HepG2 (cell line): Measurements from ENCODE around the gene SERPINF2. TPM values are rescaled to one million over a fixed set of nuclear protein-coding genes. Genes with fewer than 3 reads are reported as not detected.
A peak's percentile ranks its signal among the peaks of the same experiment; 100 is the strongest.

Source experiments
- ATF4 ChIP-seq, 2 experiments: fragments of 450-650 bp in 1 of 2; sonication (generic) in 1 of 2; formaldehyde crosslinking; IDR thresholded peaks; 2 replicates each; pipeline versions ENCODE4 v1.5.0 to v1.8.0; 2020 to 2022; ENCODE audit warnings: mild to moderate bottlenecking in 1 of 2, missing genetic modification reagents in 1 of 2
- CBX1 ChIP-seq: IDR thresholded peaks from one replicate; pipeline ENCODE4 v1.6.1; 2016; ENCODE audit warnings: antibody characterized with exemption, low read depth
- CTCF ChIP-seq: sonication (generic); formaldehyde crosslinking; IDR thresholded peaks from 2 replicates; pipeline ENCODE4 v1.5.0; 2020; ENCODE audit warnings: mild to moderate bottlenecking, missing genetic modification reagents, moderate library complexity
- FOXO1 ChIP-seq: sonication (generic); formaldehyde crosslinking; IDR thresholded peaks from 2 replicates; pipeline ENCODE4 v1.4.0; 2020; ENCODE audit warnings: missing genetic modification reagents
- GABPA ChIP-seq, 2 experiments: IDR thresholded peaks; 2 replicates each; pipeline ENCODE4 v1.6.1; 2011 to 2016; ENCODE audit warnings: low read depth in 2 of 2, low read length in 1 of 2, missing biosample characterization in 1 of 2, missing genetic modification characterization in 1 of 2
- HNRNPH1 ChIP-seq: fragments of 200-400 bp; formaldehyde crosslinking; optimal IDR thresholded peaks from 2 replicates; pipeline ENCODE3; 2017; ENCODE audit warnings: mild to moderate bottlenecking, low read depth, low read length
- IKZF5 ChIP-seq: IDR thresholded peaks from 2 replicates; pipeline ENCODE4 v1.6.1; 2018; ENCODE audit warnings: missing genetic modification reagents, mild to moderate bottlenecking, missing compliant biosample characterization
- KDM5B ChIP-seq: sonication (generic); formaldehyde crosslinking; IDR thresholded peaks from 2 replicates; pipeline ENCODE4 v1.4.0; 2020; ENCODE audit warnings: missing genetic modification reagents, mild to moderate bottlenecking, borderline replicate concordance
- KMT2B ChIP-seq: IDR thresholded peaks from 2 replicates; pipeline ENCODE4 v1.6.1; 2016; ENCODE audit warnings: missing genetic modification reagents, missing compliant biosample characterization
- MXD3 ChIP-seq: IDR thresholded peaks from 2 replicates; pipeline ENCODE4 v1.6.1; 2016; ENCODE audit warnings: mild to moderate bottlenecking, missing biosample characterization, missing genetic modification reagents
- MXD4 ChIP-seq: IDR thresholded peaks from 2 replicates; pipeline ENCODE4 v1.6.1; 2016; ENCODE audit warnings: mild to moderate bottlenecking, missing biosample characterization, missing genetic modification reagents
- RORA ChIP-seq: sonication (generic); formaldehyde crosslinking; IDR thresholded peaks from 2 replicates; pipeline ENCODE4 v1.5.0; 2020; ENCODE audit warnings: mild to moderate bottlenecking, missing genetic modification reagents, moderate library complexity
- SP1 ChIP-seq, 2 experiments: fragments of 450-650 bp in 1 of 2; sonication (generic) in 1 of 2; formaldehyde crosslinking in 1 of 2; IDR thresholded peaks; 2 replicates each; pipeline versions ENCODE4 v1.4.0 to v1.6.1; 2016 to 2020; ENCODE audit warnings: missing genetic modification reagents in 1 of 2
- SP2 ChIP-seq: sonication (generic); formaldehyde crosslinking; IDR thresholded peaks from 2 replicates; pipeline ENCODE4 v1.5.1; 2020; ENCODE audit warnings: mild to moderate bottlenecking, missing genetic modification reagents
- THAP8 ChIP-seq: sonication (generic); formaldehyde crosslinking; IDR thresholded peaks from 2 replicates; pipeline ENCODE4 v1.5.1; 2020; ENCODE audit warnings: missing genetic modification reagents, mild to moderate bottlenecking, borderline replicate concordance
- ZNF296 ChIP-seq: sonication (generic); formaldehyde crosslinking; conservative IDR thresholded peaks from 2 replicates; pipeline ENCODE4 v1.5.0; 2020; ENCODE audit warnings: mild to moderate bottlenecking, missing genetic modification reagents
- ZNF382 ChIP-seq: sonication (generic); formaldehyde crosslinking; IDR thresholded peaks from 2 replicates; pipeline ENCODE4 v1.5.0; 2020; ENCODE audit warnings: missing genetic modification reagents, mild to moderate bottlenecking, borderline replicate concordance
- ZNF687 ChIP-seq: sonication (generic); formaldehyde crosslinking; IDR thresholded peaks from 2 replicates; pipeline ENCODE4 v1.5.1; 2020; ENCODE audit warnings: mild to moderate bottlenecking, missing genetic modification reagents, moderate library complexity
- ZNF766 ChIP-seq: sonication (generic); formaldehyde crosslinking; IDR thresholded peaks from 2 replicates; pipeline ENCODE4 v1.5.0; 2020; ENCODE audit warnings: missing genetic modification reagents, borderline replicate concordance
- polyA plus RNA-seq, 8 experiments: library from polyadenylated mRNA; depleted of rRNA in 3 of 8; stranded (reverse) in 7 of 8; unstranded in 1 of 8; fragments of >200 nt; fragmentation: Illumina TruSeq in 4 of 8; extraction: Trizol in 4 of 8; gene quantifications; 2 replicates each; pipeline versions ENCODE4 v1.2.1 to v1.2.3, GENCODE V29; 2011 to 2016; ENCODE audit warnings: low read depth in 4 of 8, missing spikeins in 1 of 8, mixed read lengths in 1 of 8; ENCODE audit not compliant: insufficient read depth in 1 of 8
- total RNA-seq, 5 experiments: library from RNA; depleted of rRNA; stranded (reverse); fragments of >200 nt; fragmentation: Illumina TruSeq; extraction: Trizol; gene quantifications; 2 replicates each; pipeline ENCODE4 v1.2.3, GENCODE V29; 2016; ENCODE audit warnings: low read depth in 1 of 5

The SERPINF2 gene
- total and polyA plus RNA-seq, 2 of the 13 experiments (the other 11 are each of a cell fraction or from before 2014, with no cell fraction given): 309 to 548 TPM

- TF ChIP-seq SP2 (CRISPR knock-in tag) (peak; percentile 99), KDM5B (peak; percentile 30; the same call in 1 of the 2 replicates), ZNF296 (no peak), IKZF5 (CRISPR knock-in tag) (no peak), ZNF687 (CRISPR knock-in tag) (peak; percentile 58; the same call in 1 of the 2 replicates), MXD4 (CRISPR knock-in tag) (peak; percentile 84), CTCF (peak; percentile 38), THAP8 (no peak), SP1 (IDR thresholded peaks at IDR 0.05) (peak; percentile 85; the same call in 1 of the 2 replicates), SP1 (CRISPR knock-in tag; IDR thresholded peaks at IDR 0.05) (peak; percentile 98), ATF4 (CRISPR knock-in tag; IDR thresholded peaks at IDR 0.05) (0 out of 4 replicates have a peak, but pooled peaks of 1 of the 2 experiments have one; percentile 2), GABPA (IDR thresholded peaks at IDR 0.05; ENCODE audit: low read depth, low read length) (no peak), GABPA (CRISPR knock-in tag; IDR thresholded peaks at IDR 0.05; ENCODE audit: low read depth) (peak; percentile 67), ZNF382 (no peak), HNRNPH1 (no peak), CBX1 (peak; percentile 79), ZNF766 (CRISPR knock-in tag) (0 out of 2 replicates have a peak, but pooled peaks have one; percentile 28), KMT2B (CRISPR knock-in tag) (peak; percentile 80), MXD3 (peak; percentile 94), FOXO1 (CRISPR knock-in tag) (peak; percentile 9), RORA (CRISPR knock-in tag) (no peak)
Measured at GRCh38 chr17:1716076-1716911, 26.4 kb upstream of the SERPINF2 start (continued).
